ENCODE data around the gene APLP2.
"Not testable (repeated sequence)": the region's sequence is repeated elsewhere in the genome, so short reads cannot be mapped to it uniquely, and the experiment has no call there.

Gene APLP2

GRCh38 chr11:130061017-130061416 lies 8.7 kb upstream of the APLP2 start:
- no peak for DNase-seq

- DNase-seq = no peak
These were observed 7.7 kb upstream of the APLP2 start for GRCh38 chr11:130062026-130062425.

DNA sequence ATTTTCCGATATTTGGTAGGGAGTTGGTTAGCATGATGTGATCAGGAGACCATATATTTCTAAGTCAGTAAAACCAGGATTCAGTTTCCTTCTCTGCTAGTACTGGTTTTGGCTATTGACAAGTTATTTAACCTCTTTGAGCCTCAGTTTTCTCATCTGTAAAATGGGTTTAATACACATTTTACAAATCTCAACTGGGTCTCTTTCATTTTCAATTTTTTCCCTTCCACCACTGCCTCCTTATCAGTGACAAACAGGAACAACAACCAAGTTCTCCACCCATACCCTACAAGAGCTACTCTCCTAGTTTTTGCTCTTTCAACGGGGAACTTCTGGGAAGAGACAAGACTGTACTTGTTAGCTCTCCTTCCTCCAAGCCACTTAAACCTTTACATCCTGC lies 6.2 kb upstream of the APLP2 start:
- DNase-seq = no peak

DNA sequence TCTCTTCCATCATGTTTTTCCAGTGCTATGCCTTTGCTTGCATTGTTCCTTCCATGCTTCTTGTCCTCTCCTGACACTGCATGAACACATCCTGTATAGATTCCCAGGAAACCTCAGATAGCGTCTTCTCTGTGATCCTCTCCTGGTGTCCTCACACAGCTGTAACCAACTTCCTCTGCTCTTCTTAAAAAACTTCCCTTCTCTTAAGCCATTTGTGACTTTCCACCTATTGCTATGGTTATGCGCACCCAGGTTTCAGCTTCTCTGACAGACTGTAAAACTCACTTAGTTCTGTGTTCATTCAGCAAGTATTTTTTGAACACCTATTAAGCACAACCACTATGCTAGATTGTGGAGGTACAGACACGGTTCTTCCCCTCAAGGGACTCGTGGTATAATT lies 5.1 kb upstream of the APLP2 start:
- DNase-seq = no peak

- no peak for DNase-seq
These were observed 3.4 kb upstream of the APLP2 start for GRCh38 chr11:130066338-130066737.

DNA sequence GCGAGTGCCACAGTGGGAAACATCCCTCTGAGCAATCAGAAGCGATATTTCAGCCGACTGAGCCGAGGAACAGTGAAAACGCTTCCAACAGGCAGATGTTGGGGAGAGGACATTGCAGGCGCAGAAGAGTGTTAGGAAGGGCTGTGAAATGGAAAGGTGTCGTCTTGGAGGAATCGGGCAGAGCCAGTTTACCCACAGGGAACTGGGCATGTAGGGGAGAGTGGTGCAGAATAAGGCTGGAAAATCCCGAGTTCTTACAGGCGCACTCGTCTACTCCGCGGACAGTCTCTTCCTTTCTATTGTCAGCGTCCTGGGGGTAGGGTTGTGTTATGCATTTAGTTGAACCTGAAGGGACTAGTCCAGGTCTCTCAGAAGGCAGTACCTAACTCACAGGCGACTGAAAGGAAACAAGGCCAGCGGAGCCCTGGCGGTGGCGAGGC lies 1.1 kb upstream of the APLP2 start:
- no peak for DNase-seq

GRCh38 chr11:130068986-130069658 lies 572 bp upstream of the APLP2 start:
- DNase-seq = peak; percentile 67

GRCh38 chr11:130070109-130070845 lies 583 bp downstream of the APLP2 start:
- DNase-seq = peak; percentile 27

- DNase-seq = no peak
These were observed 1.1 kb downstream of the APLP2 start for GRCh38 chr11:130070846-130071200.

DNA sequence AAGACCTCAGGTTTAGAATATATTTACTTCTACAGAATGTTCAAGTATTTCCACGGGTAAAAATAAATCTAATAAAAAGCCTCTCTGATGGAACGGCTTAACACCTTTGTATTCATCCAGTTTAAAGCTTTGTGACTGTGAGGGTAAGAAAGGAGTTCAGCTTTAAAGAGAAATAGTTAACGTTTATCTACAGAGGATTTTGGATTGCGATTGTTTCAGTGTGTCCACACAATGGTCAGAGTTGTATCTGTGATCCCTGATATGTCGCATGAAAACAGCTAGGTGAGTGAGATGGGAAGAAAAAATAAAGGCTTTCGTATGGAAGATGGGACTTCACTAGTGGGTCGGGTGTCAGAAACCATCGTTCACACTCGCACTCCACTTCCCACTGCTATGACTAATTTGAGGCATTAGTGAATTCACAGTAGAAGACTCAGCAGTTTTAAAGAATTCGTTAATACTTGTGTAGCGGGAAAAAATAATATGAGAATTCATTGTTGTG lies 1.6 kb downstream of the APLP2 start:
- peak; percentile 35 for DNase-seq

- no peak for DNase-seq
These were observed 5.0 kb downstream of the APLP2 start for GRCh38 chr11:130074736-130075135.

DNA sequence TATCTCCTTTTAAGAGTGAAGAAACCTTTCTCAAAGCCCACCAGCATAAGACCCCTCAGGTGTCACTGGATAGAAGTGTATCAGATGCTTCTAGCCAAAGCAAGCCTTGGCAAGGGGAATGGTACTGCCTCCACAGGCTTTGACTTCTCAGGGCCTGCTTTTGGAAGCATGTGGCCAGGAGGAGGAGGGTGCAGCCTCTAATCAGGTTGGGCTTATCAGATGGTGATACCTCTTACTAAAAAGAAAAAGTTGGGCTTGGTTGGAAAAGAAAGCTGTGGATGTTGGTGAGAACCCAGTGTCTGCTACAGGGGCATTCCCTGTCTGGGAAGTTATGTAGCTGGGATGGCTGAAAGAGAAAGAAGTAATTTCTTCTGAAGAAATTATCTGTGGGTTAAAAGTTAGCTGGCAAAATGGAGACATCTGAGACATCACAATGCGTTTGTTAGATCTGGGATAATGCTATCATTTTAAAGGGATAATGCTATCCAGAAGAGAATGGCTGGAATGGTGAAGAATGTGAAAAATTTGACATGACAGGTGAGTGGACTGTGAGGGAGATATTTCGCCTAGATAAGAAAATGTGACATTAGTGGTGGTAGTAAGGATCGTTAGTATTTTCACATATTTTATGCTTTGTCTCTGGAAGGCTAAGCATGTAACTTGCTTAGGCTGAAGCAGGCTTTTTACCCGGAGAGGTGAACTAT lies 7.2 kb downstream of the APLP2 start:
- DNase-seq = no peak

GRCh38 chr11:130077671-130078070 lies 8.0 kb downstream of the APLP2 start:
- DNase-seq = no peak

DNA sequence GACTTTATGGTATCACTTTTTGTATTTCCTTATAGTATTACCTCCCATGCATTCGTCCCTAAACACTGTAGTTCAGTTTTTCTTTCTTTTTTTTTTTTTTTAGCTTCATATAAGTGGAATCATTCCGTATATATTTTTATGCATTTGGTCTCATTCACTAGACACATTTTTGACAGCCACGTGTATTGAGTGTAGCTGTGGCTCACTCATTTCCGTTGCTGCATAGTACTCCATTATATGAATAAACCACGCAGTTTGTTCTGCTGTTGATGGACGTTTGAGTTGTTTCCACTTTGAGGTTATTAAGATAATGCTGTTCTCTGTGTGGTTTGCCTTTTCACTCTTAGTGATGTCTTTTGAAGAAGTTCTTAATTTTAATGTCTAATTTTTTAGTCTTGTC lies 8.4 kb downstream of the APLP2 start:
- DNase-seq = no peak

DNA sequence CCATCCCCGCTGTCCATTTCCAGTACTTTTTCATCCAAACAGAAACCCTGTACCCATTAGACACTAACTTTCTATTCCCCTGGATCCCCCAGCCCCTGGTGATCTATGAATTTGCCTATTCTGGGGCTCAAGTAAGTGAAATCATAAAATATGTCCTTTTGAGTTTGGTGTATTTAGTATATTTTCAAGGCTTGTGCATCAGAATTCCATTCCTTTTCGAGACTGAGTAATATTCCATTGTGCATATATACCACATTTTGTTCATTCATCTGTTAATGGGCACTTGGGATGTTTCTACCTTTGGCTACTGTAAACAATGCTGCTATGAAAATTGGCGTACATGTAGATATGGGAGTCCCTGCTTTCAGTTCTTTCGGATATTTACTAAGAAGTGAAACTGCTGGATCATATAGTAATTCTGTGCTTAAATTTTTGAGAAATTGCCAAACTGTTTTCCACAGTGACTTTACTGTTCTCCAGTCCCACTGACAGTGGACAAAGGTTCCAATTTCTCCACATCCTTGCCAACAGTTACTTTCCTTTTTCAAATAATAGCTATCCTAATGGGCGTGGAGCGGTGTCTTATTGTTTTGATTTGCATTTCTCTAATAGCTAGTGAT lies 16.1 kb downstream of the APLP2 start:
- no peak for DNase-seq

DNA sequence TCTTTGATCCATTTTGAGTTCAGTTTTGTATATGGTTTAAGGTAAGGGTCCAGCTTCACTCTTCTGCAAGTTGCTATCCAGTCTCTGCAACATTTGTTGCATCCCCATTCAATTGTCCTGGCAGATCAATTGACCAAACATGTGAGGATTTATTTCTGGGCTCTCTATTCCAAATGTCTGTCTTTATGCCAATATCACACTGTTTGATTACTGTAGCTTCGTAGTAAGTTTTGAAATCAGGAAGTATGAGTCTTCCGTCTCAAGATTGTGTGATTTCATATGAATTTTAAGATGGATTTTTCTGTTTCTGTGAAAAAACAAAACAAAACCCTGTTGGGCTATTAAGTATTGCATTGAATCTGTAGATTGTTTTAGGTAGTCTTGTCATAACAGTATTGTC lies 17.0 kb downstream of the APLP2 start:
- no peak for DNase-seq

- peak; percentile 23 for DNase-seq
These were observed 17.7 kb downstream of the APLP2 start for GRCh38 chr11:130087294-130087926.

DNA sequence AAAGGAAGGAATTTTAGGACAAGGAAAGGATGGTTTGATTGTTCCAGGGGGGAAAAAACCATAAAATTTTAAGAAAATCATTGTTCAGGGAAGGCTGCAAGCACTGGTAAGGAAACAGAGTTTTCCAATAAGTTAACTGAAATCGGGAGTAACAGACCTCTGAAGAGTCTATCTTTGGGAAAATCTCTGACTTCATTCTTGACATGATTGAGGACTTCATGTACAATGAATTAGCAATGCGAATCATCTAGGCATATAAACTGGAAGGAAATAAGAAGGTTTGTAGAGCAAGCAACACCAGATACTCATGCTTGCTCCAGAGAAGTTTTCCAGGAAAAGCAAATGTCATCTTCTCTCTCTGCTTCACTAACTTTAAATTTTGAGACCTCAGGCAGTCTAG lies 18.5 kb downstream of the APLP2 start:
- no peak for DNase-seq

GRCh38 chr11:130088919-130089673 lies 19.4 kb downstream of the APLP2 start:
- no peak for DNase-seq

DNA sequence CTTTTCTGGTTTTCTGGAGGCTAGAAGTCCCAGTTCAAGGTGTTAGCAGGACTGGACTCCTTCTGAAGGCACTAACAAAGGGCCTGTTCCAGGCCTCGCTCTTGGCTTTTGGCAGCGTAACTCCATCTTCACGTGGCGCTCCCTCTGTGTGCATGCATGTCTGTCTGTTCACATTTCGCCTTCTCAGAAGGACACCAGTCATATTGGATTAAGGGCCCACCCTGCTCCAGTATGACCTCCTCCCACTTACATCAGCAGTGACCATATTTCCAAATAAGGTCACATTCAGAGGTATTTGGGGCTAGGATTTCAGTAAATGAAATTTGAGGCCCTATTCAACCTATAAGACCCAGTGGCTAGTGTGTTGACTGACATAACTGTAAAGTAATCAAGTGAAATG lies 20.0 kb downstream of the APLP2 start:
- DNase-seq = no peak

DNA sequence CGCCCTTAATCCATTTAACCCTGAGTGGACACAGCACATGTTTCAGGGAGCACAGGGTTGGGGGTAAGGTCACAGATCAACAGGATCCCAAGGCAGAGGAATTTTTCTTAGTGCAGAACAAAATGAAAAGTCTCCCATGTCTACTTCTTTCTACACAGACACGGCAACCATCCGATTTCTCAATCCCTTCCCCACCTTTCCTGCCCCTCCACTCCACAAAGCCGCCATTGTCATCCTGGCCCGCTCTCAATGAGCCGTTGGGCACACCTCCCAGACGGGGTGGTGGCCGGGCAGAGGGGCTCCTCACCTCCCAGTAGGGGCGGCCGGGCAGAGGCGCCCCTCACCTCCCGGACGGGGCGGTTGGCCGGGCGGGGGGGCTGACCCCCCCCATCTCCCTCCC lies 20.8 kb downstream of the APLP2 start:
- DNase-seq = not testable (repeated sequence)

DNA sequence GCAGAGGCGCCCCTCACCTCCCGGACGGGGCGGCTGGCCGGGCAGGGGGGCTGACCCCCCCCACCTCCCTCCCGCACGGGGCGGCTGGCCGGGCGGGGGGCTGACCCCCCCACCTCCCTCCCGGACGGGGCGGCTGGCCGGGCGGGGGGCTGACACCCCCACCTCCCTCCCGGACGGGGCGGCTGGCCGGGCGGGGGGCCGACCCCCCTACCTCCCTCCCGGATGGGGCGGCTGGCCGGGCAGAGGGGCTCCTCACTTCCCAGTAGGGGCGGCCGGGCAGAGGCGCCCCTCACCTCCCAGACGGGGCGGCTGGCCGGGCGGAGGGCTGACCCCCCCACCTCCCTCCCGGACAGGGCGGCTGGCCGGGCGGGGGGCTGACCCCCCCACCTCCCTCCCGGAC lies 21.5 kb downstream of the APLP2 start:
- DNase-seq = not testable (repeated sequence)
